Loucy (cell line): ENCODE results near the gene TNNT3.

Experiments used
- CTCF ChIP-seq: fragments of 200-600 bp; sonication (generic); conservative IDR thresholded peaks from 2 replicates; pipeline ENCODE4 v1.5.1; 2014; ENCODE audit warnings: mild to moderate bottlenecking, antibody characterized with exemption, low read length
- EZH2phosphoT487 ChIP-seq: fragments of 200-600 bp; IDR thresholded peaks from 2 replicates; pipeline ENCODE4 v1.6.1; 2018; ENCODE audit warnings: antibody characterized with exemption, mild to moderate bottlenecking, moderate library complexity, borderline replicate concordance

DNA sequence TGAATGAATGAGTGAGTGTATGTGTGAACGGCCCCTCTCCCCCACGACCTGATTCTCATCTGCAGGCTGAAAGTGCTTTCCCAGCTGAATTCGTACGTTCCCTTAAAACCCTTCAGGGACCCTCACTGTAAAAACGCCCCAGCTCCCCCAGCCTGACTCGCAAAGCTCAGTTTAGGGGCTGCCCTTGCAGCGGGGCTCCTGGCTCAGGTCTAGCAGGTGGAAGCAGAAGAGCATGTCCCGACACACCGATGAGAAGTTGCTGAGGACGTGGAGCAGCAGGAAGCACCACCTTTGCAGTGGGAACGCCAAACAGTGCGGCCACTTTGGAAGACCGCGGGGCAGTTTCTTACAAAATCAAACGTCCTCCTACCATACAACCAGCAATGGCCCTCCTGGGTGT lies 24.1 kb downstream of the TNNT3 start:
- TF ChIP-seq CTCF (no peak), EZH2phosphoT487 (no peak)
